ENCODE data around the gene MKLN1.
"Not testable (repeated sequence)": the region's sequence is repeated elsewhere in the genome, so short reads cannot be mapped to it uniquely, and the experiment has no call there.

Gene MKLN1

GRCh38 chr7:131294553-131294952 lies 33.1 kb upstream of the MKLN1 start:
- Histone ChIP-seq H3K4me2 (no peak overlapping the region), H3K27ac (no peak overlapping the region), H3K27me3 (no peaks in the 10 kb centered on the region), H3K36me3 (no peaks in the 10 kb centered on the region), H3K9ac (no peak overlapping the region), H4K20me1 (no peaks in the 10 kb centered on the region), H3K4me1 (no peaks in the 10 kb centered on the region), H3K9me3 (no peaks in the 10 kb centered on the region), H3K4me3 (no peak overlapping the region)
- TF ChIP-seq Cebpa-rat (IDR thresholded peaks at IDR 0.05), result no peak

- Histone ChIP-seq H3K27me3 (no peaks in the 10 kb centered on the region), H3K27ac (no peak overlapping the region), H3K9ac (no peak overlapping the region), H4K20me1 (no peaks in the 10 kb centered on the region), H3K4me3 (no peak overlapping the region), H3K4me2 (no peak overlapping the region), H3K9me3 (no peaks in the 10 kb centered on the region), H3K4me1 (no peaks in the 10 kb centered on the region), H3K36me3 (no peaks in the 10 kb centered on the region)
- no peak for TF ChIP-seq Cebpa-rat (IDR thresholded peaks at IDR 0.05)
These were observed 29.1 kb upstream of the MKLN1 start for GRCh38 chr7:131298608-131298992.

GRCh38 chr7:131299074-131299473 lies 28.6 kb upstream of the MKLN1 start:
- H3K9ac ChIP-seq, result no peak overlapping the region
- no peaks in the 10 kb centered on the region for H3K4me1 ChIP-seq
- no peaks in the 10 kb centered on the region for H3K9me3 ChIP-seq
- no peak overlapping the region for H3K27ac ChIP-seq
- H4K20me1 ChIP-seq, result no peaks in the 10 kb centered on the region
- H3K4me3 ChIP-seq, result no peak overlapping the region
- no peak for TF ChIP-seq Cebpa-rat (IDR thresholded peaks at IDR 0.05)
- H3K27me3 ChIP-seq, result no peaks in the 10 kb centered on the region
- H3K36me3 ChIP-seq, result no peaks in the 10 kb centered on the region
- no peak overlapping the region for H3K4me2 ChIP-seq

- TF ChIP-seq Cebpa-rat (IDR thresholded peaks at IDR 0.05), result no peak
- Histone ChIP-seq H4K20me1 (no peaks in the 10 kb centered on the region), H3K9ac (no peak overlapping the region), H3K27me3 (no peaks in the 10 kb centered on the region), H3K4me3 (no peak overlapping the region), H3K4me2 (no peak overlapping the region), H3K36me3 (no peaks in the 10 kb centered on the region), H3K9me3 (no peaks in the 10 kb centered on the region), H3K4me1 (no peaks in the 10 kb centered on the region), H3K27ac (no peak overlapping the region)
These were observed 27.6 kb upstream of the MKLN1 start for GRCh38 chr7:131300078-131300477.

- H3K4me2 ChIP-seq, result no peak overlapping the region
- H4K20me1 ChIP-seq, result no peaks in the 10 kb centered on the region
- H3K27ac ChIP-seq, result no peak overlapping the region
- H3K4me1 ChIP-seq, result no peaks in the 10 kb centered on the region
- H3K9me3 ChIP-seq, result peaks cover 4% of the 10 kb centered on the region
- TF ChIP-seq Cebpa-rat (IDR thresholded peaks at IDR 0.05), result no peak
- H3K27me3 ChIP-seq, result no peaks in the 10 kb centered on the region
- no peak overlapping the region for H3K9ac ChIP-seq
- no peaks in the 10 kb centered on the region for H3K36me3 ChIP-seq
- no peak overlapping the region for H3K4me3 ChIP-seq
These were observed 26.9 kb upstream of the MKLN1 start for GRCh38 chr7:131300572-131301466.

- no peak for TF ChIP-seq Cebpa-rat (IDR thresholded peaks at IDR 0.05)
- Histone ChIP-seq H3K27me3 (no peaks in the 10 kb centered on the region), H3K4me3 (no peak overlapping the region), H3K9me3 (peaks cover 20% of the 10 kb centered on the region), H3K9ac (no peak overlapping the region), H4K20me1 (no peaks in the 10 kb centered on the region), H3K36me3 (no peaks in the 10 kb centered on the region), H3K4me1 (no peaks in the 10 kb centered on the region), H3K27ac (no peak overlapping the region), H3K4me2 (no peak overlapping the region)
These were observed 25.2 kb upstream of the MKLN1 start for GRCh38 chr7:131302446-131302845.

- Histone ChIP-seq H4K20me1 (no peaks in the 10 kb centered on the region), H3K4me2 (no peak overlapping the region), H3K4me1 (no peaks in the 10 kb centered on the region), H3K27ac (no peak overlapping the region), H3K27me3 (no peaks in the 10 kb centered on the region), H3K9me3 (peaks cover 26% of the 10 kb centered on the region), H3K4me3 (no peak overlapping the region), H3K36me3 (no peaks in the 10 kb centered on the region), H3K9ac (no peak overlapping the region)
- TF ChIP-seq Cebpa-rat (IDR thresholded peaks at IDR 0.05), result no peak
These were observed 24.6 kb upstream of the MKLN1 start for GRCh38 chr7:131302876-131303707.

GRCh38 chr7:131305152-131305551 lies 22.5 kb upstream of the MKLN1 start:
- Histone ChIP-seq H3K4me3 (no peak overlapping the region), H3K27me3 (no peaks in the 10 kb centered on the region), H3K36me3 (no peaks in the 10 kb centered on the region), H3K9ac (no peak overlapping the region), H4K20me1 (no peaks in the 10 kb centered on the region), H3K4me2 (no peak overlapping the region), H3K9me3 (peaks cover 45% of the 10 kb centered on the region), H3K27ac (no peak overlapping the region), H3K4me1 (no peaks in the 10 kb centered on the region)
- TF ChIP-seq Cebpa-rat (IDR thresholded peaks at IDR 0.05), result no peak

DNA sequence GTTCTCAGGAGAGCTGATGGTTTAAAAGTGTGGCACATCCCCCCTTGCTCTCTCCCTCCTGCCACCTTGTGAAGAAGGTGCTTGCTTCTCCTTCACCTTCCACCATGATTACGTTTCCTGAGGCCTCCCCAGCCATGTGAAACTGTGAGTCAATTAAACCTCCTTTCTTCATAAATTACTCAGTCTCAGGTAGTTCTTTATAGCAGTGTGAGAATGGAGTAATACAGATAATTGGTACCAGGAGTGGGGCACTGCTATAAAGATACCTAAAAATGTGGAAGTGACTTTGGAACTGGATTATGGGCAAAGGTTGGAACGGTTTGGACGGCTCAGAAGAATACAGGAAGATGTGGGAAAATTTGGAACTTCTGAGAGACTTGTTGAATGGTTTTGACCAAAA lies 21.6 kb upstream of the MKLN1 start:
- H3K9me3 ChIP-seq, result peaks cover 49% of the 10 kb centered on the region
- not testable (repeated sequence) for H3K4me2 ChIP-seq, H3K4me3 ChIP-seq, H3K27me3 ChIP-seq, H3K4me1 ChIP-seq, H4K20me1 ChIP-seq, H3K27ac ChIP-seq, H3K9ac ChIP-seq, H3K36me3 ChIP-seq

GRCh38 chr7:131306777-131307176 lies 20.9 kb upstream of the MKLN1 start:
- Histone ChIP-seq H3K27ac (no peak overlapping the region), H3K36me3 (no peaks in the 10 kb centered on the region), H3K9ac (no peak overlapping the region), H3K9me3 (peaks cover 49% of the 10 kb centered on the region), H4K20me1 (no peaks in the 10 kb centered on the region), H3K27me3 (no peaks in the 10 kb centered on the region), H3K4me3 (no peak overlapping the region), H3K4me2 (no peak overlapping the region), H3K4me1 (no peaks in the 10 kb centered on the region)
- TF ChIP-seq Cebpa-rat (IDR thresholded peaks at IDR 0.05), result no peak

Data from BLaER1 (cell line).